NOMO-1 (cell line): ENCODE results near the gene NR2F1-AS1.

Experiments used
- DNase-seq, 2 experiments: peaks; one replicate each; lab custom pipeline; 2025; ENCODE audit not compliant: unreplicated experiment in 2 of 2; lab: John Stamatoyannopoulos, UW

The NR2F1-AS1 gene

GRCh38 chr5:93452255-93452654, 128.8 kb downstream of the NR2F1-AS1 start:
- DNase-seq = no peak

GRCh38 chr5:93438124-93438523, 142.9 kb downstream of the NR2F1-AS1 start:
- DNase-seq = no peak

- DNase-seq = no peak
These were observed 144.9 kb downstream of the NR2F1-AS1 start for GRCh38 chr5:93436083-93436482.

DNA sequence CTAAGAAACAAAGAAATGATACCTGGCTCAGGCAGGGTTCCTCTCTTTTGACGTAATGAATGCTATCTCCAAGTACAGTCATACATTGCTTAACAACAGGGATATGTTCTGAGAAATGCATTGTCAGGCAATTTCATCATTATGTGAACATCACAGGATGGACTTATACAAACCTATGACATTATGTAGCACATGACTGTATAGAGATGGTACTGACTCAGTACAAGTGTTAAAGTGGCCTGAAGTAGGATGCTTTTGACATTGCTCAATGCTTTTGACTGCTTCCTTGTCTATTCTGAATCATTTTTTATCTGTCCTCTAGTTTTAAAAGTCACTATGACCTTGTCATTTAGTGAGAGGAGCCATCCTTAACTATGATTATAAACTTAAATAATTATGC, 147.6 kb downstream of the NR2F1-AS1 start:
- no peak for DNase-seq

- no peak for DNase-seq
These were observed 149.8 kb downstream of the NR2F1-AS1 start for GRCh38 chr5:93431250-93431649.

DNA sequence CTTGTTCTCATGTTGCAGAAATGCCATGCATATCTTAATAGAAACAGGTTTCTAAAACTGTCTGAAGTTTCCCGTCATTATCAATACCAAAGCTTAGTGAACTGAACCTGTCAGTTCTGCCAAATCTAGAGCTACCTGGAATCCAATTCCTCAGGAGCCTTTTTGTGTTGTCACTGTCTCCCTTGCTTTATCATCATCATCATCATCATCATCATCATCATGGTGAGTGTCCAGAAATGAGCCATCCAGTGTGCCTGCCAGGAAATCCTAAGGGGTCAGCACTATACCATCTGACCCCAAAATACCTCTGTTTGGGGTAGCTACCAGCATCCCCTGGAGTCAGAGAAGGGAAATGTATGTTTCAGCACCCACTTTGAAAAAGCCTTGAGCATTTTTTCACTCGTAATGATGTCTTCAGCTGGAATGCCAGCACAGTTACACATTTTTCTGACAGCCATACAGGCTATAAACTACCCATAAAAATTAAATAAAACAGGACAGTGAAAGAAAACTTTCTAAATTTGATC, 150.3 kb downstream of the NR2F1-AS1 start:
- no peak for DNase-seq

DNA sequence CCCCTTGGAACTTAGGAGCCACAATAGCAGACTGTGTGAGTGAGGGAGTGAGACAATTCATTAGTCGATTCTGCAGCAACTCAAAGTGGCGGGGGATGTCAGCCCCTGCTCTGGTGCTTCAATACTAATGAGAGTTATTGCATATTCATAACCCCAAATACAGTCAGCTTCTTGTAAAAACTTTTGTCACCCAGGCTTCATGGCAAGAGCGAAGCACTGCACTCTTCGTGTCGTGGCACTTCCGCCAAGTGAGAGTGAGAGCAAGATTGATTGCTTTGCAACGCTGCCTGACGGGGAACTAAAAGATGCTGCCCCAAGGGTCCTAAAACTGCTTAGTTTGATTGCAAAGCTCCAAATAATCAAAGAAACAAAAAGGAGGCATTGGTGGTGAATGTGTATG, 150.9 kb downstream of the NR2F1-AS1 start:
- no peak for DNase-seq

GRCh38 chr5:93428868-93429267, 152.2 kb downstream of the NR2F1-AS1 start:
- no peak for DNase-seq

- DNase-seq = no peak
These were observed 153.7 kb downstream of the NR2F1-AS1 start for GRCh38 chr5:93427316-93427715.

DNA sequence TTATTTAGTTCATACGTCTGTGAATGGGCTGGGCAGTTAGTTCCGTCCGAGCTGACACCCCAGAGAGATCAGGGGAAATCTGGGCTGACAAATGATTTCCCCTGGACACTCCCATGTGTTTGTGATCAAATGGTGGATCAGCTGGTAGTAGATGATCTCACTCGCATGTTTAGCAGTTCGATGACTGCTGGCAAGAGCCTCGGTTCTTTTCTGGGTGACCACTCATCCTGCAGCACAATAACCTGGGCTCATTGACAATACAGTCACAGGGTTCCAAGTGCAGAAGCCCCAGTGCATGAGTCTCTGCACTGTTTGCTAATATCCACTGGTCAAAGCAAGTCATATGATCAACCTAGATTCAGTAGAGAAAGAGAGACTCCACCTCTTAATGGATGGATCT, 155.9 kb downstream of the NR2F1-AS1 start:
- DNase-seq = no peak

GRCh38 chr5:93423300-93423699, 157.7 kb downstream of the NR2F1-AS1 start:
- DNase-seq = no peak

DNA sequence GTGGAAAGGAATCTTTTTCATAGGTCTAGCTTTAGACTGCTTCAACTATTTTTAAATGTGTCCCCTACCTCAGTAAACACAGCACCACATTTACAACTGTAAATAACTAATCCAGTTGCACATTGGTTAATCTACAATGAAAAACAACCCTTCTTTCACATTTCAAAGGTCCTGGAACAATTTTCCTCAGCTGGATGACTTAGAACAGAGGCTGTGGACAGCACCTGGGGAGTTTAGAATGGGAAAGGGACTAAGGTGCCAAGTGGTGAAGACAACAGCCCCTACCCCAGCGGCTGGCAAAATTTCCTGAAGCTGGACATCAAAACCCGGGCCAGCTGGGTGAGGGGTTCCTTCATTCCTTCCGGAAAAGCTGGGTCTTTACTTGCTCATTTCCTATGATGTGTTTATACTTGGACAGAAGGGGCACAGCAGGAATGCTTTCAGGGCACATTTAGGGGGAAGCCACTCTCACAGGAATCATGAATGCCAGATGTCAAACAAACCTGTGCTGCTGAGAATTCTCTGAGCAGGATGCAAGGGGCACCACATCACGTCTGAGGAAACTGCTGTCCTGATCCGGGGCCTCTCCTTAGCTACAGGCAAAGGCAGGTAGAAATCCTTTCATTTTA, 158.3 kb downstream of the NR2F1-AS1 start:
- no peak for DNase-seq

GRCh38 chr5:93421987-93422401, 159.0 kb downstream of the NR2F1-AS1 start:
- no peak for DNase-seq

GRCh38 chr5:93421468-93421867, 159.6 kb downstream of the NR2F1-AS1 start:
- DNase-seq = no peak

GRCh38 chr5:93417490-93417889, 163.5 kb downstream of the NR2F1-AS1 start:
- no peak for DNase-seq

DNA sequence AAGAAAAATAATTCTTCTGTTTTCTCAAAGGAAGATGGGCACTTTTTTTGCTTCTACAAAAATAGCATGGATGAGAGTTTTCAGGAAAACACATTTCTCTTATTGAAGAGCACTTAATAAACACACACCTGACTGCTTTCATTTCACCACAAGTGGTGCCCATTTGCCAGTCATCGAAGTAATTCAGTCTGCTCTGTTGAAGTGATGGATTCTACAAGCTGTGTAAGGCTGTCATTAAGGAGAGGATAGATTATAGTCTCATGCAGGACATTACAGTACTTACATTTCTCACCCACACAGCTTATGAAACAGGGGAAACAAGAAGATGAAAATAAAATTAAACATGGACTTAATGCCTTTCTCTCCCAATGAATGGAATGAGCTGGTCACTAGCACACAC, 165.2 kb downstream of the NR2F1-AS1 start:
- no peak for DNase-seq

DNA sequence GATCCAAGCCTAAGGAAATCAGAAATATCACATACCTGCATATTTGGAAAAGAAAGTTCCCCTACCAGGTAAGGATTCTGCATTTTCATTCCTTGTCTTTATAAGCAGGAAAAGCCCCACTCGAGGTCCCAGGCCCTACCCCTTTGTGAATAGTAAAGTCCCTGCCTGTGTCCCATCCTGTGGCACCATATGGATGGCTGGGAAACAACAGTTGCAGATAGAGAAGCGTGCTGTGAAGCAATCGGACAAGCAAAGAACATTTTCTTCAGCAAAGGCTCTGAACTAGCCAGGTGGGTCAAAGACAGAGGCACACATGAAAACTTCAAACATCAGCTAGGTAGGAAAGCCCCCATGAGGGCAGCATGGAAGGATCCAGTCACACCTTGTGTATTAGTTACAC, 169.3 kb downstream of the NR2F1-AS1 start:
- no peak for DNase-seq

GRCh38 chr5:93409691-93410090, 171.3 kb downstream of the NR2F1-AS1 start:
- no peak for DNase-seq

GRCh38 chr5:93407454-93407853, 173.6 kb downstream of the NR2F1-AS1 start:
- DNase-seq = no peak

DNA sequence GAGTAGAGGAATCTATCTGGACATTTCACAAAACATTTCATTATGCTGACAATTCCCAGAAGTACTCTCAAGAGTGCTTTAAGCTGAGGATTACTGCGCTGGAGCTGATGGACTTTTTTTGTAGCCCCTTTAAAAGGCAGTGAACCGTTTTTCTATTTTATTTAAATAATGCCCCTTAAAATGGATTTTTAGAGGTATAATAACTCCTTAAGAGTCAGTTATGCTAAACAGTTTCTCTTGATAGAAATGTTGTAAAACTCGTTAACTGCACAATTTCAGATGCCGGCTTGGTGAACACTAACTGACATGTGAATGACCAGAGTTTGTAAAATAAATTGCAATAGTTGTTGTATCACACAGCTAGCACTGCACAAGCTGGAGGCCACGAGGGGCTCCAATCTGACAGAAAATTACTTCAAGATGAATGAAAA, 174.0 kb downstream of the NR2F1-AS1 start:
- no peak for DNase-seq

DNA sequence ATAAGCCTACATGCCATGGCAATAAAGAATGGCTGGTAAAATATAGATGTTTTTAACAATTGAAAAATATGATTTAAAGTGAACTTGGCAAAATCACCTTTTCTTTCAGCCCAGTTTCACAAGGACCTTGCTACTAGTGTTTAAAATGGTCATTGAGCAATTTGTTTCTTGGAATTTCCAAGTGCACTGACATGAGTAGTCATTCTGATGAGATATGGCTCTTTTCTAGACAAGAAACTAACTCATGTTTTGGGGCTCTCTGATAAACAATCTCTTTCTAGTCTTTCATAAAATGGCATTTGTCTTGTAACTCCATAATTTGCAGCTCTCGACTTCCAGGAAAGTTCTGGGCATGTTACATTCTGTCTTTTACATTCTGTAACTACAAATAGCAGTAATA, 176.8 kb downstream of the NR2F1-AS1 start:
- no peak for DNase-seq

DNA sequence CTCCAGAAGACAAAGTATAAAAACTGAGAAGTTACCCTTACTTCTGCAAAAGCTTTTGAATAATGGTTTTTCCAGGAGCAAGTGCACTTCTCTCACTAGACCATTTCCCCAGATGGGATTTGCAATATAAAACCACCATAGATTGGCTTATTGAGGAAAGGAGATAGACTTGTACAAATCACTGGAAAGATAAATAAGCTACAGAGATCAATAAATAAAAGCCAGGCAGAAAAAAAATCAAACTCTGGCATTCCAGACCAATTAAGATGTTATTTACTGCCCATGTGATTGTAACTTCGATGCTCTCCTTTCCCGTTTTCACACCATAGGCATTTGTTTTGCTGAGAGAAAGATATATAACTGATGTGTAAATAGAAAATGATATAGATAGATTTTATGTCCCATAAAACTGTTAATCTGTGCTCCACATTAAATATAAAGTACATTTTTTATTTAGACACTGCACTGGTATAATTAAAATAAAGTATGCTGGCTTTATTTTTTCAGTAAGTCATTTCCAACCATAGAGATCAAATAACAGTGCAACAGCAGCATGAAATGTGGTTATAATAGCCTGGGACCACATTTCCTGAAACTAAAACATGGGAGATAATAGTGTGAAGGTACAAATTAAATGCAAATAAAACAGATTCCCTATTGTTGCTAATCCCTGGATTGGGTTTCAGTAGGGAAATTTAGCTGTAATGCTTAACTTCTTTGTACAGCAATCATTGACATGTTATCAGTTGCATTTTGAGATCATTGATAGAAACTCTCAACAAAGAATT, 177.7 kb downstream of the NR2F1-AS1 start:
- DNase-seq = no peak
